Measurements from ENCODE around the gene ADAM19.

Gene ADAM19

DNA sequence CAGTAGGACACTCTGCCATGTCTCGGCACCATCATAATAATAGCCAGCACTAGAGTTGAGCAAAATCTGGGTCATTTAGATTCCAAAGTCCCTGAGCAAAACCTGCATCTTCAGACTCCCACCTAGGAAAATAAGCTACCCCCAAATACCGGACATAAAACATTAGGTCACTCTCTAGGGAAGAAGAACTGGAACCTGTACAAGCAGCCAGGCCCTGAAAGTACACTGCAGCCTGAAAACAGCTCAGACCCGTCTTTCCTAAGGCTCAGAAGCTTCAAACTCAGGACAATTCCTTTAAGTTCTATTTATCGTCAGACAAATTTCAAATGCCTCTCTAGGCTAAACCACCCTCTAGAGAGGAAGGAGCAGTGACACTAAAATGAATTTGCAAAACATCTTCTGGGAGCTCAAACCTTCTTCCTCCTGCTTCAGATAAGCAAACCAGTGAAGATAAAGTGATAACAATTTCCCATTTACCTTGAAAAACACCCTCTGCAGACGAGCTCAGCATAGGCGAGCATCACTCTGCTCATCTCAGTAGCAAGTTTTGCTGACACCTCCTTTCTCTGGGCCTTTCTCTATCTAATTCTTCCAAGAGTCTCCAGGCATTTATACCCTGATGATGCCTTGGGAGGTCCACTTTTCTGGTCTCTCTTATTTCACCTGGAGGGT is 34.0 kb downstream of the ADAM19 start:
- DNase-seq (ENCODE audit: low spot score): no peak

DNA sequence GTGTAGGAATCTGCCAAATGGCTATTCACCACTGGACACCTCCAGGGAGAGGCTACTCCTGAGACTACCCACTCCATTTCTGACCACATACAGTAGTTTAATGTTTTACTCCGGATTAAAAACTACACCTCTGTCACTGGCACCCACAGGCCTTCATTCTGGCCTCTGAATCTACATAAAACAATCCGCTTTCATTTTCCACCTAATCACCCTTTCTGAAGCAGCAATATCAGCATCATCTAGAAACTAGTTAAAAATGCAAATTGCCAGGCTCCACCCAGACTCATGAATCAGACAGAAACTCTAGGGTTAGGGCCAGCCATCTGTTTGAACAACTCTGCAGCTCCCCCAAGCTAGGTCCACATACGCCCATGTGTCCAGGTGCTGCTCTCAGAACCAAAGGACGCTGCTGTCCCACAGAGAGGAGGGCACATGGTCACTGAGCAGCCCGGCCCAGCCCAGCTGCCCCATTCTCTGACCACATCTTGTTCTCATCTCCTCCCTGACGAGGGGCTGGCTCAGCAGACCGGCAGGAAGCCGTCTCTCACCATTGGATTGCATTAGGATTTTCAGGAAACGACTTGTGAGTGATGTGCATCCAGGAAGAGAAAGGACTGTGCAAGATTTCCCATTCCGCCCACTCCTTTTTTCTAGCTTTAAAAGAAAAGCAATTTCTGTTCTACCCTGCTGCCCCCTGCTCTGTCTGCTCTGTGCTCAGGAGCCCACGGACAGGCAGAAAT is 34.7 kb downstream of the ADAM19 start:
- DNase-seq (ENCODE audit: low spot score): no peak

DNA sequence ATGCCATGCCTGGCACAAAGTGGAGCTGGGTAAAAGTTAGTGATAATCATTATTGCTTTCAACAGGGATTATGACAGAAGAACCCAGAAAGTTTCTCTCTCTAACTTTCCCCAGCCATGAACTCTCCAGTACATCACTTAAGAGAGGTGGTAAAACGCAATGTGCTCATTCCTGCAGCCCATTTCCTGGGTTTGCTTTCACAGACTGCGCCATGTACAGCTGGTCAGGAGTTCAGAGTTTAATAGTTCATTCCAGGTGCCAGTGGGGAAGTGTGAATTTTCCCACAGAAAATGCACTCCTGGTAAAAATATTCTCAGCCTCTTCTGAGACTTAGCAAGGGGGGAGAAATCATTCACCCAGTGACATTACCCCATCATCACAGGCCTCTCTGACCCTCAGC is 35.5 kb downstream of the ADAM19 start:
- DNase-seq (ENCODE audit: low spot score): no peak

DNA sequence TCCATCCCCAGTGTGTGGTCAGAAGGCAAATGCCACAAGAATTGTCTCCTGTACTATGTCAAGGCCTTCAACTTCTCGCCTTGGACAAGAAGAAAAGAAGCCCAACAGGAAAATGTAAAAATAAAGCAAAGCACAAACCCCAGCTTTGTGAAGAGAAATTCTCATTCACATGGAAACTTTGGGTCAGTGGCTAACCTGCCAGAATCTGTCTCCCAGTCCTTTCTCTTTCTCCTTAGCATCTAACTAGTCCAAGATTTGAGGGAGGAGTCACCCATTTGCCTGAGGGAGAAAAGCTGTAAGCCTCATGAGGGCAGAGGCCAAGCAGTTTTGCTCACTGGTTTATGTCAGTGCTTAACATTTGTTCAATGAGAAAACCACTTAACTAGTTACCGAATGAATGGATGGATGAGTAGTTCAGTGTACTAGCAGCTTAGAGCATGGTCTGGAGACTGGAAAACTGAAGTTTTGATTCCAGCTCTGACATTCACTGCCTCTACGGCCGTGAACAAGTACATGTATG is 36.0 kb downstream of the ADAM19 start:
- DNase-seq (ENCODE audit: low spot score): no peak

DNA sequence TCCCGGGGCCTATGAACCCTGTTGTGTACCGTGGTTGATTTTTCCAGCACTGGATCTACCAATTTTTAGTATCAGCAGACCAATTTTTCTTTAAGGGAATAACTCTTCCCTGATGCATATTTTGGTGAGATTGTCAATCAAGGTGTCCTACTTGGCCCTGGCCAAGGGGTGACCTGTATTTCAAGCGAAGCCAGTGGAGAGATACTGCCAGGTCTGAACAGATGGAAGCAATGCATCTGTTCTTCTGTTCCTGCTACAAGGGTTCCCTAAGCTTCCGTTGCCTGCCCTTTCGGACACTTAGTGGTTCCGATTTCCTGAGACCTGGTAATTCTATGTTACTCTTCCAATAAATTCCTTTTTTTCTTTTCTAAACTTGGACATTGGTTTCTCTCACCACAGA is 37.3 kb downstream of the ADAM19 start:
- no peak for DNase-seq (ENCODE audit: low spot score)

DNA sequence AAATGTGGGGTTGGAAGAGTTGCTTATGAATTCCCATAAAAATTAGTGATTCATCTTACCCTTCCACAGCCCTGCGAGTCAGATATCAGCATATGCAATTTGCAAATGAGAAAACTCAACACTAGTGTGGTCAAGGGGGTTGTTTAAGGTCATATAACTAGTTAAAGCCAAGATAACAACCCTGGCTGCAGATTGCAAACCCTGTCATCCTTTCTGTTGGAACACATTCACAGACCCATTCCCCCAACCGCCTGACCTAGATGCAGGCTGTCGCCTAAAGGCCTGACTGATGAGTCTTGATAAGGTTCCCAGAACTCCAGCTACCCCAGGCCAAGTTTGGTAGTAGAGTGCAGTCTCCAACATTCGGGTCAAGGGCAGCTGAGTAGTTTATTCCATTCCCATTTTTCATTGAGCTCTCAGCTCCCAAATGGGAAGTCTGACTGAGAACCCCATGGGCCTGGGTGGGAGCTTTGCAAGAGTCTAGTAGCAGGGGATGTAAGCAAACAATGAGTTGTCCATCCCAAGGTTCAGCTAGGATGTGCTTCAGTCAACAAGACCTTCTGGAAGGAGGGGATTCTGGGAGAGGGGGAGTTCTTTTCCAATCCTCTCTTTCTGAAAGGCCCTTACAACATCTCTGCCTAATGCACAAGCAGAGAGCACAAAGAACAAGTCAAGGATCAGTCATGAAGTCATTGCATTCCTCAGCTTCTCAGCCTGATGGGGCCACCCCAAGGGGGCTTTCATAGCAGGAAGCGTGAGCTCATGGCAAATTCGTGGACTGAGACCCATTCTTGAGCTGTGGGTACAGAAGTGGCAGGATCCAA is 40.3 kb downstream of the ADAM19 start:
- DNase-seq (ENCODE audit: low spot score): no peak

DNA sequence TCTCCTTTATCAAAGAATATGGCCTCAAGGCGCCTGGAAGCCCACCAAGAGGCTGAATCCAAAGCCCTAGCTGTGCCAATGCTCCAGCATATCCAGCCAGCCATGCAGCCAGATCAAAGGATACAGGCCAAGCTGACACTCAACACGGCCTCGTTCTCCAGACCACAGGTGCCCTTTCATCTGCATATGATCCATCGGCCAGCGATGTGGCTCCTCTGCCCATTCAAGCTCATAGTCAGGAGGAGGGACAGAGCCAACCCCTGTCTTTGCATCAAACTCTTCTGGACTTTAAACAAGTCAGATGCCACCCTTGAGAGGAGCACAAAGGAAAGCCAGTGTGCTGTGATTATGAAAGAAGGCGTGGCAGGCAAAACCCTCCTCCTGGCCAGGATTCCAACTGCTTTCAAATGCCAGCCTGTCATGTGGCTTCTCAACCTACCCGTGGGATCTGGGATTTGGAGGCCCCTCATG is 42.5 kb downstream of the ADAM19 start:
- DNase-seq (ENCODE audit: low spot score): no peak

DNA sequence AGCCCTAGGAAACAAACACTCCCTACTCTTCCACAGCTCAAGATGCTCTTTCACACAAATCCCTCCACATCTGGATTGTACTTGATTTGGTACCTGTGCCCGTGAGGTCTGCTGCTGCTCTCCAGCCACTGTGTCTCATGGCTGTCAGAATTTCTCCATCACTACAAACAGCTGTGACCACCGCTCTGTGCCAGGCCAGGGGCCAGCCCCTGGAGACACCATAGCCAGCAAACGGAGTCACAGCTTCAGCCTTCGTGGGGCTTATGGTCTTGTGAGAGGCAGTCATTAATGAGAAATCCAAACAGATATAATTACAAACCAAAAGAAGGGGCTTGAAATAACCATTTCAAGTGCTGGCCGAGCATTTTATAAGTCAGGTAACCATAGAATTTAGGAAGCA is 43.6 kb downstream of the ADAM19 start:
- no peak for DNase-seq (ENCODE audit: low spot score)

DNA sequence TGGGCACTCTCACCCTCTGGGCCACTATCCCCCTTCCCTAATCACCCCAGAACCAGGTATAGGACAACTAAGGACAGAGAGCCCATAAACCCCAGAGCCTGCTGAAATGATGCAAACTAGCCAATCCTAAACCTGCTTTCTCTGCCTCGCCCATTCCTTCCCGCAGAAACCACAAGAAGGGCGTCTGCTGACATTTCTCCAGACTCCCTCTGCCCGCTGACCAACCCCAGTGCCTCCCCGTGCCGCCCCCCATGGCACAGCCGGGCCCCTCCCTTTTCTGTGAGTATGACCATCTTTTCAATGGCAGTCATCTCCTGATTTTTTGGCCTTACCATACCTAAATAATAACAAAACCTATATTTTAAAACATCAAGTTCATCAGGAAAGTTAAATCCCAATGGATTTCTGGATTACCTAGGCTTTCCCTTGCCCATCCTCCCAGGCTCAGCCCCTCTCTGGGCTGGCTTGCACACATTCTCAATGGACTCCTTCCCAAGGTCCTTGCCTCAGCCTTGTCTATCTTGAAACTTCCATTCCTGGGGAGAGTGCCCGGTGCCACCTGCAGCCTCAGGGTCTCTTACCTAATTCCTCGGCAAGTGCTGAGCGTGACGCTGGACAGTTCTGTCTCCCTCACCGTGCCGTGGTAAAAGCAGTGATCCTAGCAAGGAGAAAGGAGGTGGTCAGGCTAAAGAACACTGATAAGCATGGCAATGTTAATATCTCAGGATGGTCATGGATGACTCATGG is 45.2 kb downstream of the ADAM19 start:
- DNase-seq (ENCODE audit: low spot score): no peak

DNA sequence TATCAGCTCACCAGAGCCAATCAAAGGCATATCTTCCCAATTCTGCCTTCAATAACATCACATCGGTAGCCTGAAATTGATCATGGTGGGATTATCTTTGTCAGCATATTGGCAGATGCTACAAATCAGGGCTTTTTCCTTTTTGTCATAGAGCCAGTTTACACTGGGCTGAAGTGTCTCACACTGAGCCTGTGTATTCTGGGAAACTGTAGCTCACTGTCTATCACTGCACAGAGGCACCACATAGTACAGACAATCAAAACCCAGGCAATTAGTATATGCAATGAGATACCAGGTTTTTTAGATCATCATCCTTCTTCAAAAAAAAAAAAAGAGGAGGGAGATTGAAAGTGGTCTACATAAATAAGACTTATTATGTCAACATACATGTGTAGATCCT is 46.6 kb downstream of the ADAM19 start:
- DNase-seq (ENCODE audit: low spot score): no peak

DNA sequence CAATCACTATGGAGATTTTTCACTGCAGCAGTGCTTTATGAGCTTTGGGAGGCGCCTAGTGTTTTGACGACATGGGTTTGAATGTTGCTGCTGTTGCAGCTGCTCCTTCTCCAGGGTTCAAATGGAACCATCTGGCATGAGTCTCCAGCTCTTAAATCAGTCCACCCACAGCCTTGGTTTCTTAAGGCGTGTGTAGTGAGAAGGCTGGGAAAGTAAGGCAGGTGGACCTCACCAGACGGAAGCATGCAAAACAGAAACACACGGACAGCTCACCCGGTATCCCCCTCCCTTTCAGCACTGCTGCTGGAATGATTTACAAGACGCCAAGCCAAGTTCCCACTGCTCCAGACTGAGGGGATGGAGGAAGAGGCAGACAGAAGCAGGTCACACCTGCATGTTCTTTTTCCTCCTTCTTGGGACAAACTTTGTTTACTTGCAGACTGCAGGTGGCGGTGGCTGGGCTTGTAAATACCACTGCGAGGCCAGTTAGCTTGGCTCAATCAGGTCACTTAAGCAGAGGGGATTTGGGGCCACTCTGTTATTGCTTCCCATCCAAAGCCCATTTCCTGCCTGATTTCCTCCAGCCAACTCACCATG is 47.4 kb downstream of the ADAM19 start:
- DNase-seq (ENCODE audit: low spot score): no peak

DNA sequence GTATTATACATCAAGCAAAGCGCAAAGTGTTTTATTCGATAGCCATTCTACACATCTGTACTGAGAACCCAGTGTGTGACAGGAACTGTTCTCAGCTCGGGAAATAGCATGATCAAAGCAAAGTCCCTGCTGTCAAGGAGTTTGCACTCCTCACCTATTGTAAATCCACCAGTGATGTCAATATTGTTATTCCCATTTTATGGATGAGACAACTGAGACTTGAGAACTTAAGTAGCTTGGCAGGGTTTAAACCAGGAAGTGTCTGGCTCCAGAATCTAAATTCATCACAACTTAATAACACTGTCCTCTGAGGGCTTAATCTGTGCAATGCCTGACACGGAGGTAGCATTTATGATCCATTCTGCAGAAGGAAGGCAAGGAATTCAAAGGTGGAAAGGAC is 50.7 kb downstream of the ADAM19 start:
- DNase-seq (ENCODE audit: low spot score): no peak

DNA sequence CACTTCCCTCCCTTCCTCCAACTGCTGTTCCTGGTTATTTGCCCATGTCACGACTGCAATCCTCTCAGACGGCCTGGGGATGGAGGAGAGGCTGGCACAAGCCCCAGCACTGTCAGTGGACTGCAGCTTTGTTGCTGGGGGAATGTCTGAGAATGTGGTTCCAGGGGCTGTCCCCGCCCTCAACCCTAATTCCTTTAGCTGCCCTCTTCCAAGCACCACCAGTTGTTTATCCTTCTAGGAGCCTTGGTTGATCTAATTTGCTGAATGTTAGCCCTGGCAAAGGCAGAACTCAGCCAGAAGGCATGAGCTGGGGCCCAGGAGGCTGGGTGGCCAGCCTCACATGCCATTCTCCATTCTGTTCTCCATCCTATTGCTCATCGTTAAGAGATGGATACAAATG is 51.6 kb downstream of the ADAM19 start:
- DNase-seq (ENCODE audit: low spot score): peak; percentile 15

DNA sequence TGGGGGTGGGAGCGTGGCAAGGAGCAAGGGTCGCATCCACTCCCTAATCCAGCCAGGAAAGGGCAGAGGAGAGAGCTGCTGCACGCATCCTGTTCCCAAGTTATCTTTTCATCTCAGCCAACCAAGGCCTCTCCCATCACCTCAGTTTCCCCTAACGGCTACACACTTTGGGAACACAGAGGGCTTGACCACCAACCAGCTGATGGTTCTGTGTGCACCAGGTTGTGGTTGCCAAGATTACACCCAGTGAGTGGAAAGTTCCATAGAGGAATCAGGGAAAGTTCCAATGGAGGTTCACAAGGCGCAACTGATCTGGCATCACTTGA is 53.9 kb downstream of the ADAM19 start:
- DNase-seq (ENCODE audit: low spot score): no peak

DNA sequence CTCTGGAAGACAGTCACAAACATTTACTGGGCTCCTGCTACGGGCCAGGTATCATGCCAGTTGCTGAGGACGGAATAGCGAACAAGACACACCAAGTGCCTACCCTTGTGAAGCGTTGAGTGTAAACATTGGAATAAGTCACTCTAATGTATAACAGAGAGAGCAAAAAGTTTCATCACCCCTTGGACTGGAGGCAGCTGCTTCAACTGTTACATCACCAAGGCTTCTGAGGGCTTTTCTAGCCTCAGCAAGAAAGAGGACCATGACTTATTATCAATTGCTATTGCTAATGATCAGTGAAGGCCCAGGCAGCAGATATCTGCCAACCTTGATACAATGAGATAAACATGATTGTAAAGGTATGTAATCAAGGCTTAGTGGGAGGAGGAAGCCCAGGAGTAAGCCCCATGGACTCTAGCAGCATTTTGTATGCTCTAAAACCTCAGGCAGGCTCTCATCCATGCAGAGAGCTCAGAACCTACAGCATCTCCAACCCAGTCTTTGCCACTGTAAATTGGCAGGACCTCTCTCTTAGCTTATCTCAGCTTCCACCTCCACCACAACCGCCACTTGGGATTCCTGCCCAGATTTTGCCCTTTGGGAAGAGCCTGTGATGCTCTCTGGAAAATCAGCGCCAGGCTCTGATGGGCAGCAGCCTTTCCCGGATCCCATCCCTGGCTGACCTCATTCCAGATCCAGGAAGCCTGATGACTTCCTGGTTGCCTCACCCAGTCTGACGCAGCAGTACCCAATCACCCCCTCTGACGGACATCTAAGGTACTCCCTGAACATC is 54.5 kb downstream of the ADAM19 start:
- DNase-seq (ENCODE audit: low spot score): no peak

DNA sequence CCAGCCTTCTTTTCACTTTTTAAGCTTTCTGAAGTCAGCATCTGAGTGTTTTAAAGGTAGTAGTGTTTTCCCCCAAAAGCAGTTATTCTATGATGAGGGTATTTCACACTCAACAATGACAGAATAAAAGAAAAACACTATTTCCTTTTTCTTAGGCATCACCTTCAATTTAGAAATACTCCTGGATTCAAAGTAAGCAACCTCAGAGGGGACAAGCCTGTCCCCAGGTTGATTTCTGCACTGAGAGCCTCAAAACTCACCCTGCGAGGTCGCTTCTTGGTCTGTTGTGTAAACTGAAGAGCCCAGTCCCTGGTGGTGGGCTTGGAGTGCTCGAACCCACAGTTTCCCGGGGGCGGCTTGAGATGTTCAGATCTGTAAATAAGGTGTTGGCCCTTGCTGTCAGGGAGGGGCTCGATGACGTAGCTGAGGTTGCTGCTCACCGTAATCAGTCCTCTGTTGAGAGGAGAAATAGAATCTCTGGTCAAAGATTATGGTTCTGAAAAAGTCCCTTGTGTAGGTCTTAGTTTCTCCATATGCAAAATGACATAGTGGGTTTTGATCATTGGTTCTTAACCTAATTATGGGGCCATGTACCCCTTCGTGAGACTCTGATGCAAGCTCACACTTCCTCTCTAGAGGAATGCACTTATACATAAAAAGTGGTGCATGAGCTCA is 55.9 kb downstream of the ADAM19 start:
- no peak for DNase-seq (ENCODE audit: low spot score)

DNA sequence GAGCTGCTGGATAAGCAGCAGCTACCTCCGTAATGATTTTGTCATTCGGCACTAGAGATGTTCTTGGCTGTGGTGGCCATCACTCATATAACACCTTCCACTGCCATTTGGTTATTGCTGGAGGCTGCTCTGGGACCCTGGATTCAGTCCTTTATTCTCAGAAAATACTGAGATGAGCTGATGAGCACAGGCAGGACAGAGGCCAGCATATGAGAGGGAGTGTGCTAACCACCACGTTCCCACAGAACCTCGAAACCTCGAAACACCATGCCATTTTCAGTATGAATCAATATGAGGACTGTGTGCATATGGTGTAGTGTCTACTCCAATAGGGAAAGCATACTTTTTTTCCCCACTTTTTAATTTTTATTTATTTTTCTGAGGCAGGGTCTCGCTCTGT is 56.6 kb downstream of the ADAM19 start:
- DNase-seq (ENCODE audit: low spot score): no peak

DNA sequence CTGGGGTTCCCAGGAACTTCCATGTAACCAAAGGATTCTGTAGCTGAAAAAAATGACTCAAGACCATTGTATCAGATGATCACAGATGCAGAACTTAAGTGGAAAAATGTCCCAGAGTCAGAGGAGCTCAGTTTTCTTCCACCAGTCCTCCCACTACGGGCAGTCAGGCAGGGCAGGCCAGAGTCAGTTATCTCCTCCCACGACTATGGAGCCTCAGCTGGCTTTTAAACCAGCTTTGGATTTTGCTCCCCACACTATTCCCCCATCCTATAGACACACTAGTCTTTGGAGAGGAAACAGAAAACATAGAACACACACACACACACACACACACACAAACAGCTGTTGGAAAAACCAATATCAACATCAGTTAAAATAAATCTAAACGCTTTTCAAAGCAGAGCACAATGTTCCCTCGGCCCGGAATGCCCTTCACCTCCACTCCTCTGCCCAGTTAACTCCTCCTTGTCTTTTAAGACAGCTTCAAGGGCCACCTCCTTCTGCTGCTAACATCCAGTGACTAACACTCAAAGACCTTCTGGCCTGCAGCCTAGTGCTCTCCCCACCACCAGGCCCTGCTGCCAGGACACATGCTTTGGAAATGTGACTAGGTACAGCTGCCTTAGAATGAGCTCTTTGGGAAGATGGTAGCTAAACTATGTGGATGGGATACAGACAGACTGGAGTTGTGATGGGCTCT is 58.8 kb downstream of the ADAM19 start:
- DNase-seq (ENCODE audit: low spot score): no peak

DNA sequence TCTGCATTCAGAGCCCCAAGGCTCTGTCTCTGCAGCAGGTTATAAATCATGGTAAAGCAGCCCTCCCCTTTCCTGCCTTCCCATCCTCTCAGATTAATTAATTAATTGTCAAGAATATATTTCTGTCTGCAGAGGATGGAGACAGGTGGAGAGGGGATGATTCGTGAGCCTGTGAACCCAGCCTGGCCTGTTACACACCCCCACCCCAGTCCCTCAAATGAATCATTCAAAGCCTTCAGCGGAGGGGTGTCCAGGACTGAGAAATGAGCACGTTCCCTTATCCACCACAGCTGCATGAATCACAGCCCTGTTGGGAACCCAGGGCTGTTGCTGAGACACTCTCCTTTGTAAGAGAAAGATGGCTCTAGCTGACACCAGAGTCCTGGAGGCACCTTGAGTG is 59.6 kb downstream of the ADAM19 start:
- no peak for DNase-seq (ENCODE audit: low spot score)

DNA sequence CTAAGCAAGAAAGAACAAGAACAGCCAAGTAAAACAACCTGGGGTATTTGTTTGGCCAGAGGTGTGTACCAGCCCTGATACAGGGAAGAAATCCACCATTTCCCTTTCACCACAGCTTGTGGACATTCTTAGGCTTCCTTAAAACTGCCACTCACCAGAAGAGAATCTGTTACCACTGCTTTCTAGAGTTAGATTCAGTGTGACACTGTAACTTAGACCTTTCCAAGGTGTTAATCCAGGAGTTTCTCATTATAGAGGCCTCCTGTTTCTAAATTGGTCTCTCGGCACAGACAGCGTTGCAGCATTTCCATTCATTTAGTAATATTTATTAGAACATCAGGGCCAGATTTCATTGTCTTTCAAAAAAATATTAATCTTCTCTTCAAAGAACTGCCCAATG is 60.6 kb downstream of the ADAM19 start:
- DNase-seq (ENCODE audit: low spot score): no peak
